Fibroblast of skin of right quadriceps (primary cell): ENCODE results near the gene SNRNP48.

Source experiments
- DNase-seq: peaks from one replicate; pipeline ENCODE4 v3.0.0-alpha.2; 2013

Gene SNRNP48

DNA sequence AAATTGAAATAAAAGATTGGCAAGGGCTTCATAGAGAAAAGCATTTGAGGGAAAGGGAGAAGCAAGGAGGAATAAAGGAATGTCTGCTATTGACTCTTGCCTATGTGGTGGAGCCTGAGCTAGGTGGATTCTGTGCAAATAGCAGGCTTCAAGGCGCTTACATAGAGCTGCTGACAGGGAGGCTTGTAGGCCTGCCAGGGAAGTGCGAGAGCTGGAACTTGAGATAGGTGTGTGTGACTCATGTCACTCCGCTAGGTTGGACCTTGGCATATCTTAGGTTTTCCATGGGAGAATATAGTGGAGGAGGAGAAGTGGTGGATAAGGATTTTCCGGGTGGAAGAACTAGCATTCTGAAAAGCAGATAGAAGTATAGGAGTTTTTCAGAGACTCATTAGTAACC, 14.0 kb downstream of the SNRNP48 start:
- DNase-seq, result no peak

DNA sequence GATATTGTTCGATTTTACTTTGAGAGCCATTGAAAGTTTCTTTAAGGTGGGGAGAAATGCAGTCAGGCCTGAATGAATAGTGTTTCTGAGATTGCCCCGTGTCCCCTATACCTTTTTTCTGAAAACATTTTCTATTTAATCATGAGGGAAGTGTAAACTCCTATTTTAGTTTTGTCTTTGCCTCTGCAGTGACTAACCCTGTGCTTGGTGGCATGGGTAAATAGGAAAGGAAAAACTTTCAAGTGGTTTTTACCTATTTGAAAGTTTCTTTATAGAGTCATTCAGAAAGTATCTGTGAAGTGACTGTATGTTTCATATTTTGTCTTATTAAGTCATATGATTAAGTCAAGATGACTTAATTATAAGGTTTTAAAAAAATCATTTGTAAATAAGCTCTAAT, 14.5 kb downstream of the SNRNP48 start:
- no peak for DNase-seq

DNA sequence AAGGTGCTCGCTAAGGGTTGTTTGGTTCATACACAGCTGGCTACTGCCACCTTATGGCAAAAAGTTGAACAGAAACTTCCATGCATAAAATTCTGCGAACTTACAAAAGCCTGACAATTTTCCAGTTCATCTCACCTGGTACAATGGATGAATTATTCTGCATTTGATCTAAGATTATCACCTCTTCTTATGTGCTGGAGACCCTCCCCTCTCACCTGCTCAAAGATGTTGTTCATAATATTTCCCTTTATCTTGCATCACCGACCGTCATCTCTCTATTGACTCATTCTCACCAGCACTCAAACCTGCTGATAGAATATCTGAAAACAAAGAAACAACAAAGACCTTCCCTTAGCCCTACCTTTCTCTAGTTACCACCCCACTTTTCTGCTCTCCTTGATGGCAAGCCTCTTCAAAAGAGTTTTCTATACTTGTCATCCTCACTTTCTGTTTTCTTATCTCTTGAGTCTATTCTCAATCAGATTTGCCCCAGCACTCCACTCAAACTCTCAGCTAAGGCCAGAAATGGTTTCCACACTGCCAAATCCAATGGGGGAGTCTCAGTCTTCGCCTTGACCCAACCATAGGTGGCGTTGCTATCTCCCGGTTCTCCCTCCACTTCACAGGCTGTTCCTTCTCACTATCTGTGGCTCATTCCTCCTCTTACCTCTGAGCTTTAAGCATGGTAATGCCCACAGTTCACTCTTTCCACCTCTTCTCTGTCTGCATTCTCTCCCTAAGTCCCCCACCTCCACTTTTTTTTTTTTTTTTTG, 25.8 kb downstream of the SNRNP48 start:
- DNase-seq, result peak; percentile 57

DNA sequence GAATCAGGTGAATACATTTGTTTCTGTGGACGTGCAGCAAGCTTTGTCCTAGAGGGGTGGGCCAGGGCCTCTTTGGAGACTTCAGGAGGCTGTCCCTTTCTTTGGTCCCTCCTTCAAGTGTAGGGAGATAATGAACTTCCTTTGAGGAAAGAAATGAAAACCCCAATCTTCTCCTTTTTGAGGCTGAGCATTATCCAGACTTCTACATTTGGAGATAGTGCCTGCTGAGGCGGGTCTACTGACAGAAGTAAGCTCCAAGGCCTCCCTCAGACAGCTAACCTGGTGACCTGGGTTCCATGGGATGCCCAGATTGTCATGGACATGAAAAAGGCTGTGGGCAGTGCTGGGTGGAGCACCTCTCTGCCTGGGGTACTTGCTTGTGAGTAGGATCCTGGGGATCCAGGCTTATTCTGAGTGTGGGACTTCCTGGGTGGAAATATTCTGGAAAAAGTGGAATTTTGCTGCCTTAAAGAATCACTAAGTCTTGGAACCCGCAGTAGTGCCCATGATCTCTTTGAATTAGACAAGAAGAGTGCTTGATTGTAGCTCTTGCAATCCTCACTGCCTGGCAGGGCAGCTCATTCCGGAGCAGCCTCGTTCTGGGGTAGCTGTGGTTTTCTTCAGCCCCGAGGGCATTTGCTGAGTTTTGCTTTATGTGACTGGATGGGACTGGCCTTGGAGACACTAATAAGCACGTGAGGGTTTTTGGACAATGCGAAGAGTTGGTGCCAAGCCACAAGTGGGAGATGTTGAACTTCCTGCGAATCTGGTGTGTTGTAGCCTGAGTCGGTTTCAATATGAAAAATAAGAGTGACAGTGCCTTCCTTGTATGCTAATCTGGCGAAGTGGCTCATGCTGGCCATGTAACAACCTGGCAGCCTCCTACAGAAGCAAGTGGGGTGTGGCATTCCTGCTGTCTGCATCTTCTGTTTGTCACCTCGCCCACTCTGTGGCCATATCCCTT, 28.1 kb downstream of the SNRNP48 start:
- peak; percentile 44 for DNase-seq

DNA sequence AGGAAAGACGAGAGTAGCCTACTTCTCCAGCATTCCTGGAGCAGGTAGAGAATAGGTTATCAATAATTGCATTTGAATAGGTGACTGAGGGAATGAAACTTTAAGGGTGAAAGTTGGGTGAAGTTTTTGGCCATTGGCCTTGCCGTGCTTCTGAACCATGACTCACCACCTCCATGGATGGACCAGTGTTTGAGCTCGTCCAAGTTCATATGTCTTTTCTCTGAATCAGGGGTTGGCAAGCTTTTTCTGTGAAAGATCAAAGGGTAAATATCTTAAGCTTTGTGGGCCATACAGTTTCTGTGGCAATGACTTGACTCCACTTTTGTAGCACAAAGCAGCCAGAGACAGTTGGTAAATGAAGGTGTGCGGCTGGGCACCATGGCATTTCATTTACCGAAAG, 31.8 kb downstream of the SNRNP48 start:
- no peak for DNase-seq

DNA sequence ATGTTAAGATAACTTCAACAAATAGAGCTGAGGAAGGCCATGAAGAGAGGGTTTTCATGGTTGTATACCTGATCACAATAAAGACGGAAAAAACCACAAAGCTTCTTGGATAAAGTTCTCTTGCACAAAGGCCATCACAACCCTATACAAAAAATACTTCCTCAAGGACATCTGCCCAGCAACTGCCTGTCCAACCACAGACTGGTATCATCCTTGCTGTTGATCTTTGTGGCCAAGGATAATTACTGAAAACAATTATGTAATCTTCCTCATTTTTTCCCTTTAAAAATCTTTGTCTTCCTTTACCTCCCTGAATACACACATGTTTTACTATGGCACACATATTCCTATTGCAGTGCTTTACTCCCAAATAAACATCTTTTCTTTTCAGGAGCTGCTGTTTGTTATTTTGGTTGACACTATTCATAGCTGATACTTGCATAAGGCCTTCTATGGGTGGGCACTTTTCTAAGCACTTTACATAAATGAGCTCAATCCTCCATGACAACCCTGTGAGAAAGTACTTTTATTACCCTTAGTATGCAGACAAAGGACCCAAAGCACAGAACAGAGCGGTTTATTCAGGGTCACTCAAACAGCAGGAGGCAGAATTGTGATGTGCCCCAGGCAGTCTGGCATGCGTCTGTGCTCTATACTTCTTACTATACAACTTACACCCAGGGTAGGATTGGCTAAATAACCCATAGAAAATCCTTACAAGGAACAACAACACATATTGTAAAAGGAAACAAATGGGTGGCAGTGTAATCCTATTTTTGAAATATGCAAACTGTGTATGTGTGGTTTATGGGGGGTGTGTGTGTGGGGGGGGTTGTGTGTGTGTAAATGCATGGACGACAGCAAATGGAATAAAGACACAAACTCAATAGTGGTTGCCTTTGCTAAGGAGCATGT, 35.1 kb downstream of the SNRNP48 start:
- DNase-seq, result no peak

DNA sequence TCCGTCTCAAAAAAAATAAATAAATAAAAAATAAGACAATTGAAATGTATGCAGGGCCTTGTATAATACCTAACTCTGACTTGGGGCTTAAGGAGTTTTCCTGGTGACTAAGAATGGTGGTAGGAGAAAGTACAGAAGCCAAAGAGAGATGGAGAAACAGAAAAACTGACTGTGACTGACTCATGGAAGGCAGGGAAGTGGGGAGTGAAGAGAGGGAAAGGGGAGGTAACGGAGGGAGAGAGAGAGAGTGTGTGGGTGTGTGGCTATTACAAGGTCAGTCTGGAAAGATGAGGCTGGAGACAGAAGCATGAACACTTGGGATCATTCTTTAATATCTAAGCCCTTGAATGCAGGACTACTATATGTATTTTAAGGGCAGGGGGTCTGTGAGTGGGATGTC, 38.5 kb downstream of the SNRNP48 start:
- DNase-seq, result peak; percentile 30

DNA sequence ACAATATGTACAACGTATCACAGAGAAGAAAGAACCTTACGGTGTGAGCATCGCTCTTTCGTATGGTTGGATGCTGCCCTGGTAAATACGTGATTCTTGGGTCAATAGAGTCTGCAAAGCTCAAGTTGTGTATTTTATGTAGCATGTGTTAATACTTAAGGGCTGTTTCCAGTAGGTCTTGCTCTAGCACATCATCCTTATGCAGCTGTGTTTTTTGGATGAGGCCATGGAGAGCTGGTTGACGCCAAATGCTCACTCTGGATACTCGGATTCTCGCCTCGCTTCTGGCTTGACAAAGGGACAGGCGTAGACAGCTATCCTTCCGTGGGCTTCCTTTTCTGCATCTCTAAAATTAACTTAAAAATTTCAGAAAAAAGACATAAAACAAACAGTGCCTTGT, 38.9 kb downstream of the SNRNP48 start:
- no peak for DNase-seq

DNA sequence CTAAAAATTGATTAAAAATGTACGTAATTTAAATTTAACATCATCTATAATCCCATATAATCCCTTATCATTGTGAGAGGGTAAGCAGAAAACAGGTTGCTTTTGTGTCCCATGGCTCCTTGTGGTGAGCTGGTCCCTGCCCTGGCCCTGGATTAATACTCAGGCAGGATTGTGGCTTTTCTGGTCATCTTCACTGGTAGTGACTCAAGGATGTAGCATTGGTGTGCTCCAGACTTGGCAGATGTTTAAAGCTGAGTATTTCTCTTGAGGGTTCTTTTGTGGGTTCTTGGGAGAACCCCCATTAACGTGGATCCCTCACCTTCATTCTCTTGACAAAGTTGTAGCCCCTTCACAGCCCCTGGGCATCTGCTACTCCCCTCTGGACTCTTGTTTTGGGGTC, 39.3 kb downstream of the SNRNP48 start:
- no peak for DNase-seq

DNA sequence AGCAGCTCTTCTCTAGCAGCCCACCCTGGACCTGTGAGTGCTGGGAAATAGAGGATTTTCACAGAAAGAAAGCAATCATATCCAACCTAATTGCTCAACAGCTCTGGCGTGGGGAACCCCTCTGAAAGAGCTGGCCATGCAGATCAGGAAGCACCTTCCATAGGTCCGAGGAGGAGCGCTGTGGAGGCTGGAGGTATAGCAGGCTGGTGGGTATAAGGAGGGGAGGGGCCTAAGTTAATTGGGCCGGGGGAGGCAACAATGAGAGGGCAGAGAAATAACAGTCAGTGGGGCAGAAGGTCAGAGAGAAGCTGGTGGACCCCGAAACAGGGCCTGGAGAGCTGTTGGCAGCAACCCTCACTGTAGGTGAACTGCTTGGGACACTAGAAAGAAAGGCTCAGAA, 40.8 kb downstream of the SNRNP48 start:
- no peak for DNase-seq

DNA sequence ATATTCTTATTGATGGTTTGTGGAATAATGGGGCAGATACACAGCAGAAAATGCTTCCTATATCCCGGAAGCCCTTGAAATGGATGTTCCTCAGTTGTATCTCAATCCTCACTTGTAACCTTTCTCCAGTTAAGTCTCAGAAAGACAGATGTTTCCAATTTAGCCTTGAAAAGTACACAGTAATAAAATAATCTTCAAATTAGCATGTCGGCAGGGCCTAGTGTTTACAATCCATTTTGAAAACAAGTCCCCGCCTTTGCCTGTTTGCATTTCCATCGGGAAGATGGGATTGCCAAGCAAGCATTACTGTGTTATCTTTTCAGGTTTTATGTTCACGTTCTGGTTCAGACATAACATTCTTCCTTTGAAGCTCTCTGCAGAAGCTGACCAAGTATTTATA, 41.5 kb downstream of the SNRNP48 start:
- DNase-seq, result no peak

DNA sequence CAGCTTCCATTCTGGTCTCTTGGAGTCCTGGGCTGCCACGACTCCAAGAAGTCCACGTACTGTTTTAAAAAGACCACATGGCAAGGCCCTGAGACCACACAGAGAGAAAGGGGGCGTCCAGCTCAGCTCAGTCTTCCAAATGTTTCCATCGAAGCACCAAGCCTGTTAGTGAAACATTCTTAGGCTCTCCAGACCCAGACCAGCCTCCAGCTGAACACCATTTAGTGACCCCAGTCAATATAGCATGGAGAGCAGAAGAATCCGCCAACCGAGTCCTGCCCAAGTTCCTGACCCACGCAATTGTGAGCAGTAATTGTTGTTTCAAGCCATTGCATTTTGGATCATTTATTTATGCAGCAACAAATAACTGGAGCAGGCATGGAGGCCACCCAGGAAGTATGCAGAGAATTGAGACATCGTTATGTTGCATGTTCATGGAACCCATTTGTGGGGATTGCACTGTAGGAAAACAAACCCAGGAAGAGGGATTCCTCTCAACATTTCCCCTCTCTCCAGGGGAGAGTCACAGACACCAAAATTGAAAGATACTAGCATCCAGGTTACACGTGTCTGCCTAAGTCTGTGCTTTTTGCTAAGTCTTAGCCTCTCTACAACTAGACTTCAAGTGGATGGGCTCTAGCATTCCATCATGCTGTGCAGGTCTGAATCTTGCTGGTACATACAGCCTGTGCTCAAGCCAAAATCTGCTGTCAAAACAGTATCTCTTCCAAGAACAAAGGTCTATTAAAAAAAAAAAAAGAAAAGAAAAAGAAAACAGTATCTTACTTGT, 42.7 kb downstream of the SNRNP48 start:
- DNase-seq, result no peak

DNA sequence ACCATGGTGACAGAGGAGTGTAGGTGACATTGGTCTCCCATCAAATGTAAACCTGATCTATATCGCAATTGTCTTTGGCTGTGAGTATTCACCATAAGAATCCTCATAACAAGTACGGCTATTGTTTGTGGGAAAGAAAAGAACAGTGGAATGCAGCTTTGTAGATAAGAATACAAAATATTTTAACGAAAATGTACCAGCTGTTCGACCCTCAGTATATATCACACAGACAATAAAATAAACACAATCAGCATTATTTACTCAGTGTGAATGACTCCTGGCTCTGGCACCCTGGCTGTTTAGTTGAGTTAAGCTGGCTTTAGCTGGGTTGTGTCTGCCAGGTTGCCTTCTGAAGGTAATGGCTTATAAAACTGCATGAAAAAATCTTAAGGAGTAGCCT, 43.4 kb downstream of the SNRNP48 start:
- no peak for DNase-seq

DNA sequence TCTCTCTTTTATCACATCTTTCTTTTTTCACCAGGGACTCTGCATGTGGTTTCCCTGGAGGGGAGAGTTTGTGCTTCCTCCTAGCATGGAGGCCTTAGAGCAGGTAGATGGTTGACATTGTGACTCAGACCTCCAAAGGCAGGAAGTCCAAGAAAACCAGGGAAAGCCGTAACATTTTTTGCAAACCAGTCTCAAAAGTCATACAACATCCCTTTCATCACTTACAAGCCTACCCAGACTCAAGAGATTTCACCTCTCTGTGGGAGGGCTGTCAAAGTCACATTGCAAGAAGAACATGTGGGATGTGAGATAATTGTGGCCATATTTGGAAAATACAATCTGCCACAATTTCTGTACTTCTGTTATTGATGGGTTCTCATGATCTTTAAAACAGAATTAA, 46.2 kb downstream of the SNRNP48 start:
- DNase-seq, result peak; percentile 25

DNA sequence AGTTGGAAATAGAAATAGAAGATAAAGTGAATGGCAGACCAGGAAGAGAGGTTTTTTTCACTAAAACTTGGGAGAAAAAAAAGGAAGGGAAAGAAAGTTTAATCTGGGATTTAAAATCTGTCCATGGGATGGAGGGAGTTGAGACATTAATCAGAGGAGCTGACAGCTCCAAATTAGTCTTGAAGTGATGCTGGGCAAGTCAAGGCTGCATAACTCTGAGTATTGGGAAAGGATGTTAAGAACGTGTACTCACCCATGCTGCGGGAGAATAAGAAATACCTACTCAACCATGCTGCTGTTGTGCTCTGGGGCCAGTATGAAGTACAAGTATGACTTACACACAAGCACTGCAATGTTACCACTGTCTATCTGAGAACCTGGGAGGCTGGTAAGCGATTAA, 47.5 kb downstream of the SNRNP48 start:
- peak; percentile 33 for DNase-seq

DNA sequence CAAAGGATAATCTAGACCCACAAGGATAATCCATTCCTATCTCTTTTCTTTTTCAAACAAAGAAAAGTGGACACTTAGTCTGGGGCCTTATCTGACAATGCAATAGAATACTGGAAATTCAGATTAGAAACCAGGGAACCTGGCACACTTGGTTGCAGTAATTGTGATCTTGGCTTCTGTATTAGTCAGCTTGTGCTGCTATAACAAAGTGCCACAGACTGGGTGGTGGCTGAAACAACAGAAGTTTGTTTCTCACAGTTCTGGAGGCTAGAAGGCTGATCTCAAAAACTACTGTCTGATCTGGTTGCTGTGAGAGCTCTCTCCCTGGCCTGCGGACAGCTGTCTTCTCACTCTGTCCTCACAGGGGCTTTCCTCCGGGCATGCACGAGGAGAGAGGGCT, 49.4 kb downstream of the SNRNP48 start:
- no peak for DNase-seq

DNA sequence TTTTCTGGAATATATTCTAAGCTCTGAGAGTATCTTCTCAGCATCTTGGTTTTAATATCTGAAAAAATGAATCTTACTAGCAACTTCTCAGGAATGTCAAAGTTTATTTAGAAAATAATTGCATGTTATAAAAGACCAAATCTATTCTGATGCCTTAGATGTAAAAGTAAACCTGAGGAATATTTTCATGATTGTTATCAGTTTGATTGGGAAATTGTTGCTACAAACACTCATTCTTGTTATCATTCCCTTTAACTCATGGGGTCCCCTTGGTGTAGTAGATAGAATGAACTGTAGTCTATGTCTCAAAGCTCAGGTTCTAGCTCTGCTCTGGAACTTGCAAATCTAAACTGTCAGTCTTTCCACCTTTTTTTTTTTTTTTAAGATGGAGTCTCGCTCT, 50.0 kb downstream of the SNRNP48 start:
- no peak for DNase-seq

DNA sequence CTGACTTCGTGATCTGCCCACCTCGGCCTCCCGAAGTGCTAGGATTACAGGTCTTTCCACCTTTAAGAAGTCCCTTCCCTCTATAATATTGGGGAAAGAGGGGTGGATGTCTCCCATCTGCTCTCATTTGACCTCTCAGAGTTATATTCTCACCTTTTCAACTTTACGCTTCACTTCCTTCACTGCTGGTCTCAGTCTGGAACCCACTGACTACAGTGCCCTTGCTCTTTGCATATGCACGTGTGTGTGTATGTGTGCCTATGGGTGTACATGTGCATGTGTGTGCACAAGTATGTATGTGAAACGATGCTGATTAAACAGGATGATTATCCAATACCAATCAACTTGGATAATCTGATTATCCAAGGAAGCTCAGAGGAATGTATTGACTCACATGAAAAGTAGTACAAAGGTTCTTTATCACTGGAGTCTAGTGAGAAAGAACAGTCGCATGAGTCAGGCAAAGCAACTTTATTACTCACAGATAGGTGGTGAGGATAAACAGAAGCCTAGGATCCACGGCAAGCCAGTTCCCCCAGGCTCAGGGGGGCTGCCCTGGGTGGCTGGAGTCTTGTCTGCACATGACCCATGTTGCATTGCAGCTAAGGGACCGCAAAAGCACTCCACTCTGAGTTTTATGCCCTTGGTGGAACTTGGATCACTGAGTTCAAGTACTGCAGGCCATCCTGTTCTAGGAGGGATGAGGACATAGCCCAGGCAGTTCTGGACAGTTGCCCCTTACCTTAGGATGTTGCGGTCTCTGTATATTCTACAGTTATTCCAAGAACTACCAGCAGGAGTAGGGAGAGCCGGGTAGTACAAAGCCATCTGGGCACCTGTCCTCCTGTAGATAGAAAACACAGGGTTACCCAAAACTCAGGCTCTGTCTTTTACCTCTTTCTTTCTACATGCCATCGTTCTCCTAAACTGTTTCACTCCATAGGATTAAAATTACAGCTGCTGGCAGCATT, 50.9 kb downstream of the SNRNP48 start:
- peak; percentile 72 for DNase-seq

DNA sequence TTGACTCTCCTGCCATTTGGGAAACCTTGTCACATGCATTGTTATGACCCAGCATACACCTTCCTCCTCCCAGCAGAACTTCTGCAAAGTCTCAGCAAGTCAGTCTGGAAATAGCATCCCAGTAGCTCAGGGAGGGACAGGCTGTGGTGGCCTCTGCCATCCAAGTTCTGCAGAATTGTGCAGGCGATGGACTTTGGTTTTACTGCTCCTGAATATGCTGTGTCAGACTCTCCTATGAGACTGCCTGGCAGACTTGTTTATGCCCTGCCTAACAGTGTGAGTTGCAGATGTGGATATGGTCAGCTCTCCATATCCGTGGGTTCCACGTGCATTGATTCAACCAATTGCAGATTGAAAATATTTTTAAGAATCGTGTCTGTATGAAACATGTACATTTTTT, 52.8 kb downstream of the SNRNP48 start:
- no peak for DNase-seq

DNA sequence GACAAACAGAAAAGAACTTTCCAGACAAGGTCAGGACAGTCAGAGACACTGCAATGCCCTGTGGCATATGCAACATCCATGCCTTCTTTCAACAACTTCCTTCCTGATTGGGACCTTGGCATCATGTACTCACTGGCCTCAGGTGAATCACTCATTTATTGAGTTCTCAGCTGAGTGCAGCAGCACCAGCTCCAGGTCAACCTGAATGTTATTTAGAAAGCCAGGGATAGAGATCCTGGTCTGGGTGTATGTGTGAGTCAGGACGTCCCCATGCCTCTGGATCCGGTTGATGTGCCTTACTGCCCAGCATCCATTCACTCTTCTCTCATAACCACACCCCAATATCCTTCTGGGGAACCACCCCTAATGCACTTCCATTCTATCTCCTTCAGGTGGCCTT, 54.4 kb downstream of the SNRNP48 start:
- DNase-seq, result no peak

DNA sequence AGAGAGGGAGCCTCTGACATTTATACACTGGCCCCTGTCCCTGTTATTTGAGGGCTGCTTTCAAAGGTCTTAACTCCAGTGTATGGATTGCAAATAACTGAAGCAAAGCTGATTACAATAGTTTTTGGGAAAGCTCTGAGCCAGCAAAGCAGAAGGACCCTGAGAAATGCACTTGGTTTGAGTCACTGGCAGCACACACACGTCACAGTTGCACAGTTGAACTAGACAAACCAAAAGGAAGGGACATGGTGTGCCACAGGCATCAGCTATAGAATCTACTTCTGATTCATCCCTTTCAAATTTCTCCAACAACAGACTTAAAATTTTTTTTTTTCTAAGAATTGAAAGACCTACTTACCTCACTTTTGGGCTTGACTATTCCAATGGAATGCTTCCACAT, 56.4 kb downstream of the SNRNP48 start:
- DNase-seq, result peak; percentile 37
